ENCODE results near the gene DTNB.

The DTNB gene

DNA sequence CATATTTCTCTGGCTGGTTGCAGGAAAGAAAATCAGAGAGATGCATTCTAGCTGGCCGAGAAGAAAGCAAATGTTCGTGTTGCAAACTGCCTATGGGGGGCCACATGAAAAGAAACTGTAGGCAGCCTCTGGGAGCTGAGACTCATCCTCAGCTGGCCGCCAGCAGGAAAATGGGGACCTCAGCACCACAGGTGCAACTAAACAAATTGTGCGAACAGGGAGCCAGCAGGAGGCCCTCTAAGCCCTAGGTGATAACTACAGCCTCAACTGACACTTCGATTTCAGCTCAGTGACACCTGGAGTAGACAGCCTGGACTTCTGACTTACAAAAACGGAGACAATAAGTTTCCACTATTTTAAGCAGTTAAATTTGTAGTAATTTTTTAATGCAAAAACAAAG is 107.3 kb downstream of the DTNB start:
- TF ChIP-seq, protein P1, sequence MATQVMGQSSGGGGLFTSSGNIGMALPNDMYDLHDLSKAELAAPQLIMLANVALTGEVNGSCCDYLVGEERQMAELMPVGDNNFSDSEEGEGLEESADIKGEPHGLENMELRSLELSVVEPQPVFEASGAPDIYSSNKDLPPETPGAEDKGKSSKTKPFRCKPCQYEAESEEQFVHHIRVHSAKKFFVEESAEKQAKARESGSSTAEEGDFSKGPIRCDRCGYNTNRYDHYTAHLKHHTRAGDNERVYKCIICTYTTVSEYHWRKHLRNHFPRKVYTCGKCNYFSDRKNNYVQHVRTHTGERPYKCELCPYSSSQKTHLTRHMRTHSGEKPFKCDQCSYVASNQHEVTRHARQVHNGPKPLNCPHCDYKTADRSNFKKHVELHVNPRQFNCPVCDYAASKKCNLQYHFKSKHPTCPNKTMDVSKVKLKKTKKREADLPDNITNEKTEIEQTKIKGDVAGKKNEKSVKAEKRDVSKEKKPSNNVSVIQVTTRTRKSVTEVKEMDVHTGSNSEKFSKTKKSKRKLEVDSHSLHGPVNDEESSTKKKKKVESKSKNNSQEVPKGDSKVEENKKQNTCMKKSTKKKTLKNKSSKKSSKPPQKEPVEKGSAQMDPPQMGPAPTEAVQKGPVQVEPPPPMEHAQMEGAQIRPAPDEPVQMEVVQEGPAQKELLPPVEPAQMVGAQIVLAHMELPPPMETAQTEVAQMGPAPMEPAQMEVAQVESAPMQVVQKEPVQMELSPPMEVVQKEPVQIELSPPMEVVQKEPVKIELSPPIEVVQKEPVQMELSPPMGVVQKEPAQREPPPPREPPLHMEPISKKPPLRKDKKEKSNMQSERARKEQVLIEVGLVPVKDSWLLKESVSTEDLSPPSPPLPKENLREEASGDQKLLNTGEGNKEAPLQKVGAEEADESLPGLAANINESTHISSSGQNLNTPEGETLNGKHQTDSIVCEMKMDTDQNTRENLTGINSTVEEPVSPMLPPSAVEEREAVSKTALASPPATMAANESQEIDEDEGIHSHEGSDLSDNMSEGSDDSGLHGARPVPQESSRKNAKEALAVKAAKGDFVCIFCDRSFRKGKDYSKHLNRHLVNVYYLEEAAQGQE (IDR thresholded peaks at IDR 0.05; ENCODE audit: insufficient read depth in 1 of 2, low read depth in 2 of 2, low read length in 2 of 2): no peak
- TF ChIP-seq TAF1 (IDR thresholded peaks at IDR 0.05; ENCODE audit: borderline replicate concordance, insufficient read depth, low read length): no peak
- no peak for TF ChIP-seq FOXP2 (optimal IDR thresholded peaks at IDR 0.05; ENCODE audit: borderline replicate concordance, extremely low read depth, extremely low read length, insufficient read depth)
- TF ChIP-seq POLR2AphosphoS5 (IDR thresholded peaks at IDR 0.05; ENCODE audit: low read depth, low read length): no peak
- no peak for TF ChIP-seq SIN3A (IDR thresholded peaks at IDR 0.05; ENCODE audit: borderline replicate concordance, insufficient read depth, low read length)

DNA sequence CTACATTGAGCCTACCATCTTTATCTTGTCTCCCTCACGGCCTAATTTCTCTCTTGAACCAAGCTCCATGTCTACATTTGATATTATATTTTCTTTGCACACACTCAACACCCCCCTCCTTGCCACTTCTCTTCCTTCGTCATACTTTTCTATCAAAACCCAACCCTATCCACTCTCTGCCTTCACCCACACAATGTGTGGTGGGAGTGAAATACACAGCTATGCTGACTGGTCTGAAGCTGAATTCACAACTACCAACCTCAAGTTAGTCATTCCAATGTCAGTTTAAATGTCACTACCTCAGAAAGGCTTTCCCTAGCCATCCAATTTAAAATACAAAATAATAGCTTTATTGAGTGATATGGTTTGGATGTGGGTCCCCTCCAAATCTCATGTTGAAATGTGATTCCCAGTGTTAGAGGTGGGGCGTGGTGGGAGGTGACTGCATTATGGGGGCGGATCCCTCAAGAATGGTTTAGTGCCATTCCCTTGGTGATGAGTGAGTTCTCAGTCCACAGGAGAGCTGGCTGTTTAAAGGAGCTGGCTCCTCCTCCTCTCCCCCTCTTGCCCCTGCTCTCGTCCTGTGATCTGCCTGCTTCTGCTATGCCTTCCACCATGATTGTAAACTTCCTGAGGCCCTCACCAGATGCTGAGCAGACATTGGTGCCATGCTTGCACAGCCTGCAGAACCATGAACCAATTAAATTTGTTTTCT is 112.1 kb downstream of the DTNB start:
- TF ChIP-seq POLR2AphosphoS5 (IDR thresholded peaks at IDR 0.05; ENCODE audit: low read depth, low read length) (no peak), FOXP2 (optimal IDR thresholded peaks at IDR 0.05; ENCODE audit: borderline replicate concordance, extremely low read depth, extremely low read length, insufficient read depth) (no peak), TAF1 (IDR thresholded peaks at IDR 0.05; ENCODE audit: borderline replicate concordance, insufficient read depth, low read length) (no peak), SIN3A (IDR thresholded peaks at IDR 0.05; ENCODE audit: borderline replicate concordance, insufficient read depth, low read length) (no peak)
- TF ChIP-seq, protein P1 (IDR thresholded peaks at IDR 0.05; ENCODE audit: insufficient read depth in 1 of 2, low read depth in 2 of 2, low read length in 2 of 2): no peak

DNA sequence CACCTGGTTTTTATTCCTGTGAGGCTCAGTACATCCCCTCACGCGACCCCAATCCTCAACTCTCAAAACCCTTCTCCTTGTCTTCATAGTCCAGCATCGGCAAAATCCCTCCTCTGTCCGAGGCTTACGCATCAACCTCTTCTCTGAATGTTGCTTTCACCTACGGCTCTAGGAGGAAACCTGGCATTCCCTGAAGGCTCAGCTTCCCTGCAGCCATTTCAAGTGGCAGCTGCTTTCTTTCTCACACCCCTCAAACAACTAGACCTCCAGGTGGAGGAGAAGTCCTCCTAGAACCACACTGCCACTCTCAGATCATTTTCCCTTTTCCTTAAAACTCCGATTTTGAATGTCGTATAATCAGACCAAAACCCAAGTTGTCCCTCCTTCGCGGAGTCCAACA is 114.2 kb downstream of the DTNB start:
- TF ChIP-seq SIN3A (IDR thresholded peaks at IDR 0.05; ENCODE audit: borderline replicate concordance, insufficient read depth, low read length) (no peak), FOXP2 (optimal IDR thresholded peaks at IDR 0.05; ENCODE audit: borderline replicate concordance, extremely low read depth, extremely low read length, insufficient read depth) (no peak), POLR2AphosphoS5 (IDR thresholded peaks at IDR 0.05; ENCODE audit: low read depth, low read length) (no peak), TAF1 (IDR thresholded peaks at IDR 0.05; ENCODE audit: borderline replicate concordance, insufficient read depth, low read length) (no peak)
- TF ChIP-seq, protein P1 (IDR thresholded peaks at IDR 0.05; ENCODE audit: insufficient read depth in 1 of 2, low read depth in 2 of 2, low read length in 2 of 2): no peak

DNA sequence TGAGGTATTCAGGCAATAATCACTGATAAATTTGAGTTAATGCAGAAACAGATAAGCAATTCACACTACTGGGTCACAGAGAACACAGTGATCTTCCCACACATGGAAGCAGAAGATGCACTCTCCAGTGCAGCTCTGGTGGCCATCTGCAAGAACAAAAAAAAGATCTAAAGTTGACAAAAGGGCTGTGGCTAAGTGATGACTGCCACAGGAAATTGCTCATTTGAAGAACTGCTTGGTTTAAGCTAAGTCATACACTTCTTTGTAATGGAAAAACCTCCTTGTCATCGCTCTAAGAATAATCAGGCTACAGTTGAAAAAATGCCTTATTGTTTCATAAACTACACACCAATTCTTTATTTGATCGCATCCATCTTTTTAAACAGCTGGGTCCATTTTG is 115.1 kb downstream of the DTNB start:
- TF ChIP-seq SIN3A (IDR thresholded peaks at IDR 0.05; ENCODE audit: borderline replicate concordance, insufficient read depth, low read length): no peak
- no peak for TF ChIP-seq TAF1 (IDR thresholded peaks at IDR 0.05; ENCODE audit: borderline replicate concordance, insufficient read depth, low read length)
- TF ChIP-seq, protein P1 (IDR thresholded peaks at IDR 0.05; ENCODE audit: insufficient read depth in 1 of 2, low read depth in 2 of 2, low read length in 2 of 2): no peak
- TF ChIP-seq FOXP2 (optimal IDR thresholded peaks at IDR 0.05; ENCODE audit: borderline replicate concordance, extremely low read depth, extremely low read length, insufficient read depth): no peak
- no peak for TF ChIP-seq POLR2AphosphoS5 (IDR thresholded peaks at IDR 0.05; ENCODE audit: low read depth, low read length)

Measured in PFSK-1 (cell line).